Body of pancreas (tissue), 4 donors: ENCODE measurements around the gene FOXK2. TPM values are rescaled to one million over a fixed set of nuclear protein-coding genes. Genes with fewer than 3 reads are reported as not detected.

Experiments used
- ATAC-seq: fragments of 150-250 bp; one replicate; pipeline ENCODE4 v1.9.1; 2016
- DNase-seq, 4 donors: peaks; one replicate each; pipeline ENCODE4 v3.0.0-alpha.2; 2019
- H3K27ac ChIP-seq, 4 donors: fragments of 200-600 bp; sonication (generic); 1 replicate in 3 of 4; 2 replicates in 1 of 4; pipeline versions ENCODE4 v1.5.1 to v1.6.1; 2016 to 2019; ENCODE audit warnings: mild to moderate bottlenecking in 1 of 4, mixed read lengths in 1 of 4, moderate library complexity in 1 of 4
- H3K27me3 ChIP-seq, 2 donors: fragments of 200-600 bp; sonication (generic); one replicate each; pipeline ENCODE4 v1.6.0; 2016; ENCODE audit warnings: mild to moderate bottlenecking in 1 of 2
- H3K36me3 ChIP-seq, 2 donors: fragments of 200-600 bp; sonication (generic); replicated peaks in 1 of 2; 2 replicates each; pipeline ENCODE4 v1.5.1; 2016; ENCODE audit warnings: low read depth in 2 of 2; ENCODE audit not compliant: insufficient read depth in 1 of 2
- H3K4me1 ChIP-seq: fragments of 200-600 bp; sonication (generic); one replicate; pipeline ENCODE4 v1.6.0; 2016
- H3K4me3 ChIP-seq, 2 donors: fragments of 200-600 bp; sonication (generic); 1 replicate in 1 of 2; 2 replicates in 1 of 2; pipeline ENCODE4 v1.5.1; 2016 to 2019
- H3K9me3 ChIP-seq, 3 donors: fragments of 200-600 bp; sonication (generic); 1 replicate in 2 of 3; 2 replicates in 1 of 3; pipeline ENCODE4 v1.5.1; 2016
- POLR2A ChIP-seq, 3 donors: fragments of 450-650 bp; IDR thresholded peaks; one replicate each; pipeline ENCODE4 v1.6.1; 2016; ENCODE audit warnings: antibody characterized with exemption in 3 of 3, mild to moderate bottlenecking in 2 of 3
- WGBS, 2 donors: methylation state at CpG; one replicate each; pipeline ENCODE4 v1.1.5; 2017; 5-methylcytosine and 5-hydroxymethylcytosine counted together
- intact Hi-C: fragments of 100-400 bp; cut with DNase I; formaldehyde crosslinking; loops from one replicate; pipeline ENCODE4 v1.15.1; 2023
- total RNA-seq, 2 donors: library from RNA; depleted of rRNA; stranded (reverse); fragments of >200 nt; gene quantifications; one replicate each; pipeline ENCODE4 v1.1.0, GENCODE V29; 2016
- TF ChIP-seq, protein P1 (sequence below), 7 experiments: fragments of 450-650 bp in 4 of 7; fragments of 200-600 bp in 3 of 7; sonication (generic) in 3 of 7; IDR thresholded peaks; one replicate each; pipeline ENCODE4 v1.5.1; 2016 to 2019; ENCODE audit warnings: antibody characterized with exemption in 7 of 7

Gene FOXK2
- total RNA-seq, 2 donors from 2014 or later: 10.6 to 25.1 TPM

DNA sequence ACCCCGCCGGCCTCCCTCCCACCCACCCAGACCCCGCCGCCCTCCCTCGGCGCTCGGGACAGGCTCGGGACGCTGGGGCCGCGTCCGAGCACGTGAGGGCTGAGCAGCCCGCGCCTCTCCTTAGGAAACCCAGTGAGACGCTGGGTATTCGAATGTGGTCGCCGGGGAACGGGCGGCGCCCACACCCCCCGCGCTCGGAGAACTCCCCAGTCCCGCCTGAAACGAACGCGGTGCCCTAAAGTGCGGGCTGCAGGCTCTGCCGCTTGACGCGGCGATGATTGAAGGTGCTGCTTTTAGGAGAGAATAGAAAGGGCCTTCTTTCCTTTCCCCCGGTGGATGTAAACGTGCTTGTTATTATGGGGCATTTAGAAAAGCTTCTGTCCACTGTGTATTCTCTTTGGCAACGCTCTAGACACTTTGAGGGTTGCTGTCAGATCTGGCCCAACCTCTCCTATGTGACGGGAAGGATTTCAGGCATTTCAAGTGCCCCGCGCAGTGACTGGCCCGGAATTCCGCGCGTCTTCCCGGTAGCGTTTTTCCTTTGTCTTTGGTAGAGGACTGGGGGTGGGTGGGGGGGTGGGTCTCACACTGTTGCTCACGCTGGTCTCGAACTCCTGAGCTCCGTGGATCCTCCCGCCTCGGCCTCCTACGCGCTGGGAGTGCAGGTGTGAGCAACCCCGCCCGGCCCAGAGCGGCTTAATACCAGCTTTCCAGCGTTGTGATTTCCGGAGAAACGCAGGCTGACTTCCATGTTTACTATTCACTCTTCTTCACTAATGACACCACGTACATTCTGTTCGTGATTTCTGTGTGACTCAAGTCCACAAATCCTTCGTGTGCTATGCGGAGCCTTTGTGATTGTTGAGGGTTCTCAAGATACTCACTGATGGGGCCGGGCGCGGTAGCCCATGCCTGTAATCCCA is 21.8 kb upstream of the FOXK2 start:
- WGBS, 2 donors: 12 to 27% methylated on average over 29 to 51 of the region's 66 CpGs
- TF ChIP-seq, protein P1, sequence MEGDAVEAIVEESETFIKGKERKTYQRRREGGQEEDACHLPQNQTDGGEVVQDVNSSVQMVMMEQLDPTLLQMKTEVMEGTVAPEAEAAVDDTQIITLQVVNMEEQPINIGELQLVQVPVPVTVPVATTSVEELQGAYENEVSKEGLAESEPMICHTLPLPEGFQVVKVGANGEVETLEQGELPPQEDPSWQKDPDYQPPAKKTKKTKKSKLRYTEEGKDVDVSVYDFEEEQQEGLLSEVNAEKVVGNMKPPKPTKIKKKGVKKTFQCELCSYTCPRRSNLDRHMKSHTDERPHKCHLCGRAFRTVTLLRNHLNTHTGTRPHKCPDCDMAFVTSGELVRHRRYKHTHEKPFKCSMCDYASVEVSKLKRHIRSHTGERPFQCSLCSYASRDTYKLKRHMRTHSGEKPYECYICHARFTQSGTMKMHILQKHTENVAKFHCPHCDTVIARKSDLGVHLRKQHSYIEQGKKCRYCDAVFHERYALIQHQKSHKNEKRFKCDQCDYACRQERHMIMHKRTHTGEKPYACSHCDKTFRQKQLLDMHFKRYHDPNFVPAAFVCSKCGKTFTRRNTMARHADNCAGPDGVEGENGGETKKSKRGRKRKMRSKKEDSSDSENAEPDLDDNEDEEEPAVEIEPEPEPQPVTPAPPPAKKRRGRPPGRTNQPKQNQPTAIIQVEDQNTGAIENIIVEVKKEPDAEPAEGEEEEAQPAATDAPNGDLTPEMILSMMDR (IDR thresholded peaks at IDR 0.05): no peak
- TF ChIP-seq POLR2A (IDR thresholded peaks at IDR 0.05): no peak
- DNase-seq: peak; percentile 34 to 62 (median 42)

DNA sequence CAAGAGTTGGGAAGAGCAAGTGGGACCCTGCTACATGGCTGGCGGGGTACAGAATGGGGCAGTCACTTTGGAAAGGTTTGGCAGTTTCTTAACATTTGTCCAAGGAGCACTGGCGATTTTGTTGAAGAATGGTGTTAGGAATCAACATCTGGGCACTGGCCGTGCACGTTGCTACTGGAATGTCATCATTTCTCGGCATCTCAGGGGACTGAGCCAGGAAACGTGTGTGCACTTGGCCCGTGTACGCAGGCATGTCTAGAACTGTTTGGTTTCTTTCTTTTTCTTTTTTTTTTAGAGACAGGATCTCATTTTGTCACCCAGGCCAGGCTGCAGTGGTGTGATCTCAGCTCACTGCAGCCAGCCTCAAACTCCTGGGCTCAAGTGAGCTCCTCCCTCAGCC is 17.3 kb upstream of the FOXK2 start:
- 65% methylated on average over 7 to 8 of the region's 8 CpGs for WGBS, 2 donors
- intact Hi-C loops: no loop called here
- no peak for DNase-seq
- ATAC-seq: no peak
- Histone ChIP-seq H3K9me3 (no peaks in the 10 kb centered on the region), H3K4me1 (peaks cover 6% of the 10 kb centered on the region), H3K36me3 (no peaks in the 10 kb centered on the region), H3K27ac (no peak overlapping the region), H3K4me3 (no peak overlapping the region), H3K27me3 (no peaks in the 10 kb centered on the region)
- TF ChIP-seq, protein P1 (IDR thresholded peaks at IDR 0.05): no peak
- no peak for TF ChIP-seq POLR2A (IDR thresholded peaks at IDR 0.05)

More for the DNA sequence above, 21.8 kb upstream of the FOXK2 start:
- Histone ChIP-seq H3K9me3 (no peaks in the 10 kb centered on the region), H3K4me3 (peak overlapping the region; percentile 15 to 38), H3K27ac (peak overlapping the region; percentile 48 to 83 (median 66)), H3K27me3 (no peaks in the 10 kb centered on the region), H3K36me3 (no peaks in the 10 kb centered on the region), H3K4me1 (peaks cover 19% of the 10 kb centered on the region)
- intact Hi-C loops: no loop called here
- ATAC-seq: peak; percentile 29

DNA sequence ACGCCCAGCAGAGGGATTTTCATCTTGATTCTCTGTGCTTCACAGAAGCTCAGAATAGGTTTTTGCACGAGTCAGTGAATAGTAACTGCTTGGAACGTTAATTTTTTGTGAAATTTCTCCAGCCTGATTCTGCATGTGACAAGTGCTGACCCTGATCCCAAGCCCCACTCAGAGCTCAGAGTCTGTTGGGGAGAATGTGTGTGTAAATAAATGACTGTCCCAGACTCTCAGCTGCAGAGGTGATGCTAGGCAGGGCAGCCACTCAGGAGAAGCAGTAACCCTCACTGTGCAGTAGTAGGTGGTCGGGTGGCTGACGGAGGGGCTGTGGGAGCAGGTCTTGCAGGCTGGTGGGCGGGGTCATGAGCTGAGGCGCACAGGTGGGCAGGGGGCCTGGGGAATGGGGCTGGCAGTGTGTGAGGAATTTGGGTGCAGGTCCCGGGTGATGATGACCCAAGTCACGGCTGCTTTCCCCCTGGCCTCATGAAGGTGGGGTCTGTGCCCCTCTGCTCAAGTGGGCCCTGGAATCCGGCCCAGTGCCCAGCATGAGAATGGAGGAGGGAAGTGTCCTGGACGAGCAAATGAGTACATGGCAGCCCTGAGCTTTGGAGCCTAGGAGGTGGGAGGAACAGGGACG is 16.3 kb upstream of the FOXK2 start:
- H3K4me1 ChIP-seq: peaks cover 12% of the 10 kb centered on the region
- TF ChIP-seq, protein P1 (IDR thresholded peaks at IDR 0.05): no peak
- no peak for TF ChIP-seq POLR2A (IDR thresholded peaks at IDR 0.05)
- H3K4me3 ChIP-seq: no peak overlapping the region
- no peaks in the 10 kb centered on the region for H3K9me3 ChIP-seq
- WGBS, 2 donors: 75 to 80% methylated on average over 8 to 12 of the region's 12 CpGs
- no peaks in the 10 kb centered on the region for H3K27me3 ChIP-seq
- ATAC-seq (no peak), DNase-seq (no peak)
- H3K36me3 ChIP-seq: no peaks in the 10 kb centered on the region
- no peak overlapping the region for H3K27ac ChIP-seq
- intact Hi-C loops: no loop called here

DNA sequence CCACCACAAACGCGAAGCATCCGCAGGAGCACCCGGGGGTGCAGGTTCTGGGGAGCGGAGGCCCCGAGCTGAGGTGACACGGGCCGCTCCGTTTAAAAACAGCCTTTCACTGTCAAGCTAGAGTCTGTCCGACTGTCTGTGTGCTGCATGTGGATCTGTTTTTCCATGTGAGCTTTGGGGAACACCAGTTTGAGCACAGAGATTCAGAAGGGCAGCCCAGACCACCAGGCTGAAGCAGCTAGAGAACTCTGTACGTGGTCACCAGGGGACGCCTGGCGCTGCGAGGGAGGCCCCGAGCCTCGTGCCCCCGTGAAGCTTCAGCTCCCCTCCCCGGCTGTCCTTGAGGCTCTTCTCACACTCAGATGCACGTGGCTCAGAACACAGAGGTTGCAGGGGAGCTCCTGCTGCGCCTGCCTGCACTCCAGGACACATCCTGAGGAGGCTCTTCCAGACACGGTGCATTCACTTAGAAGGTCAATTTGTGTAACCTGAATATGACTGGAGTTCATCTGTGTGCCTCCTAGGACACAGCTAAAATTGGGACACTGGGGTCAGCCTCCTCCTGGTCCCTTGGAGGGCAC is 15.7 kb upstream of the FOXK2 start:
- Histone ChIP-seq H3K4me1 (peaks cover 9% of the 10 kb centered on the region), H3K27ac (no peak overlapping the region), H3K27me3 (no peaks in the 10 kb centered on the region), H3K36me3 (no peaks in the 10 kb centered on the region), H3K4me3 (no peak overlapping the region), H3K9me3 (no peaks in the 10 kb centered on the region)
- no peak for ATAC-seq
- intact Hi-C loops: no loop called here
- TF ChIP-seq, protein P1 (IDR thresholded peaks at IDR 0.05): no peak
- TF ChIP-seq POLR2A (IDR thresholded peaks at IDR 0.05): no peak
- 78 to 87% methylated on average over 5 to 19 of the region's 21 CpGs for WGBS, 2 donors
- no peak for DNase-seq
